Ovary (tissue), 9 donors: ENCODE data around the gene CATSPERE. TPM values are rescaled to one million over a fixed set of nuclear protein-coding genes. Genes with fewer than 3 reads are reported as not detected.

Source experiments
- DNase-seq, 5 donors: peaks; one replicate each; pipeline ENCODE4 v3.0.0-alpha.2; 2019 to 2020
- H3K27ac ChIP-seq, 2 donors: fragments of 200-600 bp; one replicate each; pipeline versions ENCODE4 v1.5.1 to v1.8.0; 2019 to 2022
- H3K27me3 ChIP-seq: fragments of 200-600 bp; one replicate; pipeline ENCODE4 v1.8.0; 2022
- H3K36me3 ChIP-seq: fragments of 200-600 bp; sonication (generic); one replicate; pipeline ENCODE4 v1.5.1; 2019
- H3K4me1 ChIP-seq: one replicate; pipeline ENCODE4 v1.8.1; 2013; ENCODE audit warnings: mild to moderate bottlenecking, moderate library complexity; ENCODE audit not compliant: insufficient read depth
- H3K4me3 ChIP-seq: fragments of 200-600 bp; sonication (generic); one replicate; pipeline ENCODE4 v1.5.1; 2017
- H3K9me3 ChIP-seq, 2 donors: fragments of 200-600 bp in 1 of 2; sonication (generic) in 1 of 2; one replicate each; pipeline versions ENCODE4 v1.5.1 to v1.8.1; 2013 to 2019; ENCODE audit warnings: mild to moderate bottlenecking in 1 of 2, moderate library complexity in 1 of 2
- EP300 ChIP-seq: sonication (generic); formaldehyde crosslinking; IDR thresholded peaks from one replicate; pipeline ENCODE4 v1.6.1; 2017; ENCODE audit warnings: antibody characterized with exemption
- POLR2A ChIP-seq: fragments of 450-650 bp; IDR thresholded peaks from one replicate; pipeline ENCODE4 v1.6.1; 2017; ENCODE audit warnings: antibody characterized with exemption, mild to moderate bottlenecking, moderate library complexity
- WGBS, 3 donors: extraction: QIAGEN DNeasy Blood & Tissue Kit in 1 of 3; methylation state at CpG; one replicate each; pipeline versions ENCODE4 v1.1.5 to v1.1.7; 2013 to 2017; 5-methylcytosine and 5-hydroxymethylcytosine counted together
- intact Hi-C, 4 donors: fragments of 100-400 bp; cut with DNase I; formaldehyde crosslinking; loops; one replicate each; pipeline versions ENCODE4 v1.11.0 to v1.15.1; 2022 to 2023
- polyA plus RNA-seq, 2 donors: library from polyadenylated mRNA; stranded (reverse); fragments of 200-250 nt in 1 of 2; fragments of 350-450 nt in 1 of 2; fragmentation: Illumina TruSeq in 1 of 2; extraction: RNeasy Lipid Tissue Mini Kit (QIAGEN cat#74804) in 1 of 2; gene quantifications; one replicate each; pipeline ENCODE4 v1.2.3, GENCODE V29; 2013 to 2014
- total RNA-seq, 7 donors: library from RNA; depleted of rRNA in 2 of 7; stranded (reverse); fragments of >200 nt in 2 of 7; fragmentation: NEBNext Ultra II Directional in 3 of 7; extraction: Animal tissue kit (Norgen Biotek cat#: 25700) in 3 of 7; gene quantifications; one replicate each; pipeline versions ENCODE4 v1.1.0 to v1.2.4, GENCODE V29; 2016 to 2023
- TF ChIP-seq, protein P1 (sequence below), 3 donors: fragments of 450-650 bp in 2 of 3; fragments of 200-600 bp in 1 of 3; IDR thresholded peaks; one replicate each; pipeline versions ENCODE4 v1.5.1 to v1.8.0; 2016 to 2022; ENCODE audit warnings: antibody characterized with exemption in 3 of 3, mild to moderate bottlenecking in 1 of 3
- donor health status: DM: no; HTN: no; CAD: no; lungs with moderate emphysema.
- donor health status: DM: no; HTN: no; CAD: no.
- donor health status: Bipolar disorder and iron deficiency.
- donor health status: DM: yes; HTN: yes; CAD: no.
- donor health status: DM: no; HTN: no; CAD: no.
- donor health status: DM: yes; HTN: yes; CAD: no.

Gene CATSPERE
- total and polyA plus RNA-seq, 9 donors = 0.70 to 3.2 (median 2.1) TPM

DNA sequence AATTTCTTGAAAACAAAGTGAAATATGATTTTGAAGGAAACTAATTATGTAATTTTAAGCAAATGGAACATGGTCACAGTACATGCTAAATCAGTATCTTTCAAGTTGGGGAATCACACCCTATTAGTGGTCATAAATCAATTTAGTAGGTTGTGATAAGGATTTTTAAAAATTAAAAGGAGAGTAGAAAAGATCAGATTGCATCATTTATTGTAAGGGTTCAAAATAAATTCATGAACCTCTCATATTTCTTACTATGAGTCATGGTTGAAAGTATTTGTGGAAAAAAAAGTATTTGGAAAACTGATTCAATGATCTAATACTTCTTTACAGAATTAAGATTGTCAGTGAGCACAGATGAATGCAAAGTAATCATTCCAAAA, 24.0 kb upstream of the CATSPERE start:
- intact Hi-C loops = no loop called here
- DNase-seq = no peak
- H3K27me3 ChIP-seq = no peaks in the 10 kb centered on the region
- H3K9me3 ChIP-seq = no peaks in the 10 kb centered on the region
- H3K4me3 ChIP-seq = no peak overlapping the region
- H3K4me1 ChIP-seq = peaks cover 2% of the 10 kb centered on the region
- H3K36me3 ChIP-seq = no peaks in the 10 kb centered on the region
- TF ChIP-seq POLR2A (no peak), EP300 (no peak)
- H3K27ac ChIP-seq = no peak overlapping the region

DNA sequence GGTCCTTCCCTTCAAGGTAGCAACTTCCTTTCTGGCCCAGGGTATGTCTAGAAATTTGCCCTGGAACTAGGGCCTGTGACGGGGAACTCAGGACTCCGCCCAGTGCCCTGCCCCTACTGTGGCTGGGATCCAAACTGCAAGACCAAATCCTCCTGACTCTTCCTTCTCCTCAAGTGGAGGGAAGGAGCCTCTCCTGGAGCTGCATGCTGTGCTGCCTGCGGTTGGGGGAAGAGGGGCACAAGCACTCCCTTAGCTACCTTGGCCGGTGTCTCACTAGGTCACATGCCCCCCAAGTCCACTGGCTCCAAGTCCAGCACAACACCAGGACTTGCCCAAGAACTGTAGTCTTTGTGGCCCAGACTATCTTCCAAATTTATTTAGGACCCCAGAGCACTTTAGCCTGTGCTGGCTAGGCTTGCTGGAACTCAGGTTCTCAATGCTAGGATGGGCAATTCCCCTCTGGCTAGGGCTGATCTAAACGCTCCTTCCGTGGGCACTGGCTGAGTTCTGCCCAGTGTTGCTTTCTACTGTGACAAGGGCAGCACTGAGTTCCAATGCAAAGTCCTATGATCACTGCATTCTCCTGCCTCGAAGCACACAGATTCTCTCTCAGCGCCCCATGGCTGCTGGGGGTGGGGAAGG, 21.6 kb upstream of the CATSPERE start:
- WGBS, 3 donors = 82 to 89% (median 86%) methylated on average over 8 of the region's 8 CpGs
- no peak overlapping the region for H3K27ac ChIP-seq
- peaks cover 6% of the 10 kb centered on the region for H3K4me1 ChIP-seq
- H3K36me3 ChIP-seq = no peaks in the 10 kb centered on the region
- H3K9me3 ChIP-seq = no peaks in the 10 kb centered on the region
- TF ChIP-seq, protein P1, sequence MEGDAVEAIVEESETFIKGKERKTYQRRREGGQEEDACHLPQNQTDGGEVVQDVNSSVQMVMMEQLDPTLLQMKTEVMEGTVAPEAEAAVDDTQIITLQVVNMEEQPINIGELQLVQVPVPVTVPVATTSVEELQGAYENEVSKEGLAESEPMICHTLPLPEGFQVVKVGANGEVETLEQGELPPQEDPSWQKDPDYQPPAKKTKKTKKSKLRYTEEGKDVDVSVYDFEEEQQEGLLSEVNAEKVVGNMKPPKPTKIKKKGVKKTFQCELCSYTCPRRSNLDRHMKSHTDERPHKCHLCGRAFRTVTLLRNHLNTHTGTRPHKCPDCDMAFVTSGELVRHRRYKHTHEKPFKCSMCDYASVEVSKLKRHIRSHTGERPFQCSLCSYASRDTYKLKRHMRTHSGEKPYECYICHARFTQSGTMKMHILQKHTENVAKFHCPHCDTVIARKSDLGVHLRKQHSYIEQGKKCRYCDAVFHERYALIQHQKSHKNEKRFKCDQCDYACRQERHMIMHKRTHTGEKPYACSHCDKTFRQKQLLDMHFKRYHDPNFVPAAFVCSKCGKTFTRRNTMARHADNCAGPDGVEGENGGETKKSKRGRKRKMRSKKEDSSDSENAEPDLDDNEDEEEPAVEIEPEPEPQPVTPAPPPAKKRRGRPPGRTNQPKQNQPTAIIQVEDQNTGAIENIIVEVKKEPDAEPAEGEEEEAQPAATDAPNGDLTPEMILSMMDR (IDR thresholded peaks at IDR 0.05) = no peak
- TF ChIP-seq POLR2A = no peak
- TF ChIP-seq EP300 = no peak
- no peak for DNase-seq
- no peaks in the 10 kb centered on the region for H3K27me3 ChIP-seq
- H3K4me3 ChIP-seq = no peak overlapping the region
- intact Hi-C loops = no loop called here

DNA sequence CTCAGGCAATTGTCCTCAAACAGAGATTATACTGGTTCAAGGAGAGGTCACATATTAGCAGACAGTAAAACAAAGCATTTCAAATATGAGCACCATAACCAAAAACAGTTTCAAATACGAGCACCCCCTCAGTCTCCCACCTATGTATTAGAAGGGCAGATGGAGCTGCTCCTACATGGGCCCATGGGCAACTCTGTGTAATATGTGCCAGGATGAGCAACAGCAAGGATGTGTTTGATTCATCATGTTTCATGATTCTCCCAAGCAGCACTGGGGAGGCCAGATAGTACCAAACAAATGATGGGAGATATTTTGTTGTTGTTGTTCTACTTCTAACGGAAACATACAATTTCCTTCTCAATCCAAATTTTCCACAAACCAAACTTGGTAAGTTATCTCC, 18.2 kb upstream of the CATSPERE start:
- DNase-seq = no peak
- intact Hi-C loops = no loop called here
- no peak for TF ChIP-seq POLR2A
- no peaks in the 10 kb centered on the region for H3K27me3 ChIP-seq
- WGBS, 3 donors = 20 to 49% (median 36%) methylated on average over 2 of the region's 2 CpGs
- no peak overlapping the region for H3K4me3 ChIP-seq
- peaks cover 10% of the 10 kb centered on the region for H3K4me1 ChIP-seq
- no peak overlapping the region for H3K27ac ChIP-seq
- H3K9me3 ChIP-seq = no peaks in the 10 kb centered on the region
- H3K36me3 ChIP-seq = no peaks in the 10 kb centered on the region

DNA sequence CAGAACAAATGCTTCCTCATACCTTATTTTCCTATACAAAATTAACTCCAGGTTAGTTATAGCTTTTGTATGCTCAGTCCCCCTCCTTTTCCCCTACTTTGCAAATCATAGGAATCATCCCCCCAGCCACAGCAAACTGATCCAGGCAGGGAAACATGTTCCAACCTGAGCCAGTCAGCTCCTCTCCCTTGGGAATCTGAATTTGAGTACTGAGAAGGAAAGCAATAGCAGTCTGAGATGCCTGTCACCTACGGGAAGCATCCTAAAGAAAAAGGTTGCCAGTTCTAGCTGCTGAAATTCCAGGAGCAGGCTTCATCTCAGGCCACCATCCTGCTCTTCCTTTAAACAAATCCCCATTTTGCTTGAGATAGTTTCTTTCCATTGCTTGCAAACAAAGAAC, 16.2 kb upstream of the CATSPERE start:
- WGBS, 3 donors = 39 to 50% (median 44%) methylated on average over 1 of the region's 1 CpG
- Histone ChIP-seq H3K9me3 (no peaks in the 10 kb centered on the region), H3K4me1 (peaks cover 8% of the 10 kb centered on the region), H3K36me3 (no peaks in the 10 kb centered on the region), H3K27me3 (no peaks in the 10 kb centered on the region), H3K4me3 (no peak overlapping the region), H3K27ac (no peak overlapping the region)
- no peak for DNase-seq
- intact Hi-C loops = no loop called here
- no peak for TF ChIP-seq POLR2A
- TF ChIP-seq EP300 = no peak
- TF ChIP-seq, protein P1 (IDR thresholded peaks at IDR 0.05) = no peak

DNA sequence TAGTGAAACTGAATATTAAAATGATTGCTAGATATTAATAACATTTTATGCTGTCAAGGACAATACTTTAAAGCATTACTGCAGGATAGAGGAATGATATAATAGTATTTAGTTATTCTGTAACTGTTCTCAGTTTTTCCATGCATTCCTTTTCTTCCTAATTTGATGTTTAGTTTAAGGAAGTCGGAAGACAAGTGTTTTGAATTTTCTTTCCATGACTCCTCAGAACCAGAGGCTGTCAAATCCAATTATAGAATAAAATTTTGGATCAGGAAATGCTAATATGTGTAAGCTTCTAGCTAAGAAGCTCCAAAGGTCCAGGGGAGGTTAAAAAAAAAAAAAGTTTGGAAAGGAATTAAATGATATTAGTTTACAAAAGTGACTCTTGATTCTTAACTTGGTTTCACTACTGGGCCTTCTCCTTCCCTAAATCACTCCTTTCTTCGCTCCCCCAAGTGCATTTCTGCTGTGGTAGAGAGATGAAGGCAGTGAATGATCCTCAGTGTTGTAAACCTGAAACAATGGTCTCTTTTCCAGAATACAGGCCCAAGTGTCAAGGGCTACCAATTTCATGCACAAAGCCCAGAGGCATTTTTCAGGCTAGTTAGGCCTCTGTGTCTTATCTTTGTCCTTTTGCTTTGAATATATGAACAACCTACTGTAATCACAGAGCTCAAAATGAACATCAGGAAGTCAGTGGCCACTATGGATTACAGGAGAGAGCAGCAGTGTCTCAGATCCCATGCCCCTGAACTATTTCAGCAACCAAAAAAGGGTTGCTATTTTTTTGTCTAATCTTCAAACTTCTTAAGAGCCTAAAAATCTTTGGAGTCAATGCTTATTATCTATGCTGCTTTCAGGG, 15.5 kb upstream of the CATSPERE start:
- 37 to 41% (median 37%) methylated on average over 2 of the region's 2 CpGs for WGBS, 3 donors
- Histone ChIP-seq H3K36me3 (no peaks in the 10 kb centered on the region), H3K9me3 (no peaks in the 10 kb centered on the region), H3K27me3 (no peaks in the 10 kb centered on the region), H3K4me3 (no peak overlapping the region), H3K4me1 (peaks cover 12% of the 10 kb centered on the region), H3K27ac (peak overlapping the region in 1 of 2 donors; percentile 14)
- intact Hi-C loops = no loop called here
- TF ChIP-seq POLR2A = no peak
- TF ChIP-seq, protein P1 (IDR thresholded peaks at IDR 0.05) = no peak
- TF ChIP-seq EP300 = no peak
- DNase-seq = no peak
